Raji (cell line): ENCODE results near the gene TCERG1L.

ENCODE experiments used
- POLR2A ChIP-seq: IDR thresholded peaks from 2 replicates; pipeline ENCODE4 v1.6.1; 2011; ENCODE audit warnings: low read depth, low read length, control low read depth; ENCODE audit not compliant: insufficient read depth

The TCERG1L gene

DNA sequence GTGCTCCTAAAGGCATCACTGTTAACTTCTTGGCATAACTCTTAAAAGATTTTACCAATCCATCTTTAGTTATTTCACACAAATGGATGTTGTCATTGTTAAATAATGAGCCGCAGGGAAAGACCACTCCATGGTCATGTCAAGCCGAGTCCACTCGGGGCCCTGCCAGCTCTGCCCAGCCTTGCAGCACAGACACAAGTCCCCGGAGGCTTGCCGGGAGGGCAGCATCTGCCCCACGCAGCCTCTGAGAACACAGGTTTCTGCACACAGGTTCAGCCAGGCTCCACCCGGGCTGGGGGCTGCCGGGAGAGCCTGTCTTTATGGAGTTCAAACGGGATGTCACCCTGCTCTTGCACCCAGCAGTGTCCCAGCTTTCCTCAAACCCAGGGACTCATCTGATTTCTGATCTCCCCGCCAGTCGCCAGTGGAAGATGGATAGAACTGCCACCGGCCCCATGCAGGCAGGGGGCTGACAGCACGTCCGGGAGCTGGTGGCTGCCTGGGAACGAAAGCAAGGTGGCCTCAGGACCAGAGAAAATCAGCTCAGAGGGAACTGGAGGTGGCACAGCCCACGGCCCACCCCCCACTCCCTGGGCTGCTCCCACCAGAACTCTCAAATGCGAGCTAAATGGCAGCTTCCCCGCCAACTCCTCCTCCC, 156.2 kb downstream of the TCERG1L start:
- no peak for TF ChIP-seq POLR2A

DNA sequence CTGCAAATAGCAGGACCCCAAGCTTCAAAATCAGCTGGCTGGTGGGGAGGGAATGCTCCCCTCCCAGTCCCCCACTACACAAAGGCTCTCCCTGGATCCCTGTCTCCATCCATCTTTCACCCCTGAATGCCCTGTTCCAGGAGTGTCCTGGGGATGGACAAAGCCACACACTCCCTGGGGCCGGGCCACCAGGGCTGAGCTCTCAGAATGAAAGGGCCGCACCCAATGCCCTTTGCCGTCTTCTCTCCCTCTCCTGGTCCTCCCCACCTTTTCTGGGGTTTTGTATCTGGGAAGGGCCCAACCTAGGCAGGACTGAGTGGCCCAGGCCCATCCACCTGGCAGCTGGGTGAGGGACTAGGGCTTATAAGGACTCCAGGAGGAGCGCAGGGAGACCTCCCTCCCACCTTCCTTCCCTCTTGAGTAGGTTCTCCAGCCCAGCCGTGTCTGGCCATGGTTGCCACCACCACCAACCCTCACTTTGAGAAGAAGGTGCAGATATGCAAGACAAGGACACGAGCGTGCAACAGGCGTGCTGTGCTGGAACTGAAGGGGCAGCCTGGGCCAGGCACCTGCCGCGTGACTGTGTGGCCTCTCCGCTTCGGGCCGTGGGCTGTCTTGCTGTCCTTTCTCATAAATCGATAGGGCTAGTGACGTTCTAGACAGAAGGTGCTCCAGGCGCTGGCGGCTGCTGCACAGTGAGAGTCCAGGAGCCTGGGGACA, 157.1 kb downstream of the TCERG1L start:
- TF ChIP-seq POLR2A, result no peak

DNA sequence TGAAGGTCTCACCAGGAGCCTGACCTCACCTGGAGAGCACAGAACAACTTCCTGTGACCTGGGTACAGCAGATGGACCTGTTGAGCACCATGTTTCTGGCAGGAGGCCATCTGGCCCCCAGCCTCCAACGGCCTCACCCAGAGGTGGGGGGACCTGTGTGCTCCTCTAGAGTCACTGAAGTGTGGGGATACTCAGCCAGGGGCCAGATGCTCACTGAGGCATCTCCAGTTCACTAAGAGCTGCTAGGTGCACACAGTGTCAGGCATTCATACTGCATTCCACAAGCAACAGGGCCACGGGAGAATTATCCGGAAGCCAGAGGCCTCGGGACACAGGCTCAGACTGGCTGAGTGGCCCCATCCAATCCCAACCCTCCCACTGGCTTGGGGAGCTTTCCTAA, 161.4 kb downstream of the TCERG1L start:
- TF ChIP-seq POLR2A, result no peak

DNA sequence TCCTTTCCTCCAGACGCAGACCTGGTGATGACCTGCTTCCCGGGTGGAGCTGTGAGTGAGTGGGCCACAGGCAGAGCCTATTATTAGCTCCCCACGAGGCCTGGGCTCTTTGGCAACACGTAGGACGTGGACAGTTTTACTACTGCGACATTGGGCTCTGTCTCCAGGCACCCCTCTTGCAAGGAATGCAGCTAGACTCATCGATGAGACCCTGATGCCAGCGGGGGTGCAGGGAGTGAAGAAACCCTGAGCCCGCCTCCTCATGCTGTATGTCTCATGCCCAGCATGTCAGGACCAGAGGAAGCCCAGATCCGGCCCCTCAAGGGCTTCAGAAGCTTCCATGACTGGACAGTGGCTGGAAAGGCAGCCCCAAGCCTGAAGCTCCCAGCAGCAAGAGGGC, 161.9 kb downstream of the TCERG1L start:
- no peak for TF ChIP-seq POLR2A

DNA sequence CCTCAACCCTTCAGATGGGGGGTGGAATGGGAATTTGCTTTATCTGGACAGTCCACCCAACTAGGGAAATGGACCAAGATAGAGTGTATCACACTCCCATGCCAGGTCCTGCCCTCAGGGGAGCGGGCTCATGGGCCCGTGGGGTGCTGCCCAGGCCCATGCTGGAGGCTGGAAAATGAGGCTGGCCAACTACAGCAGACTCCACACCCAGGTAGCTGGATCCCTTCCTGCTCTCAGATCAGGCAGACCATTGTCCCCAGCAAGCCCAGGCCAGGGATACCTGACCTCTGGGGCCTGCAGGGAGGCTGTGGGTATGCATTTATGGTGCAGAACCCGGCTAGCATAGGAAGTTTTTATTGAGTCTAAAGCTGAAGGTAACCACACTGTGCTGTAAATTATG, 162.4 kb downstream of the TCERG1L start:
- TF ChIP-seq POLR2A, result no peak

DNA sequence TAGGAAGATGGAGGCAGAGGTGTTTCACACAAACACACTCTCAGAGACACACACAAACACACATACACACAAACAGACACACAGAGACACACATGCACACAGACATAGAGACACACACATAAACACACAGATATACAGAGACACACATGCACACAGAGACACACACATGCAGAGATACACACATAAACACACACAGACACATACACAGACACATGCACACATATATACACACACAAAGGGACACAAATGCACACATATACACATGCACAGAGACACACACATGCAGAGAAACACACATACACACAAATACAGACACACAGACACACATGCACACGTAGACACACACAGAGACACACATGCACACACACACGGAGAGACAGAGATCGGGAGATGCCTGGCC, 163.3 kb downstream of the TCERG1L start:
- no peak for TF ChIP-seq POLR2A

DNA sequence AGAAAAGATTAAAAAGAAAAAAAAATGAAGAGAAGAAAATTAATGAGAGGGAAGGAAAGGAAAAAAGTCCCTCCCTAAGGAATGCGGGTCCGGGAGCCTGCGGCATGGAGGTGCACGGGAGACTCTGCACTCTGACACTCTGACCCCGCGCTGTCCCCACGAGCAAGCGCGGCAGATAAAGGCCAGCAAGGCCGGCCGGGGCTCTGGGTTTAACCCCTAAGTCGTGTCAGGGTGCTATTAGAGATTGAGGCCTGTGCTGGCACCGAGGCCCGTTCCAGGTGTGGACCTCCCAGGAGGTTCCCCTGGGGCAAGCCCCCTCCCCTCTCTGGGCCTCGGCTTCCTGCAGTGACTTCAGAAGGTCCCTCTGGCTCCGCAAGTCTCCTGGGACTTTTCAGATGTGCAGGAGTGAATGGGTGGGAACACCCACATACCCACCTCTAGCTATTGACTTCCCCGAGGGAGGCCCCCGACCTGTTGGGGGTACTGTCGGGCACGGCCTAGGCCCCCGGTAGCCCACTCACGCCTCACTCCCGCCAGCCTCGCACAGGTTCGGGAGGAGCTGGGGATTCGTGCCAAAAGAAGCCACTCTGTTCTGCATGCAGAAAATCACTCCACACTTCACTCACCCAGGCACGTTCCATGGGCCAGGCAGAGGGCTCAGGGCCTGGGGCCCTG, 164.1 kb downstream of the TCERG1L start:
- TF ChIP-seq POLR2A, result no peak

DNA sequence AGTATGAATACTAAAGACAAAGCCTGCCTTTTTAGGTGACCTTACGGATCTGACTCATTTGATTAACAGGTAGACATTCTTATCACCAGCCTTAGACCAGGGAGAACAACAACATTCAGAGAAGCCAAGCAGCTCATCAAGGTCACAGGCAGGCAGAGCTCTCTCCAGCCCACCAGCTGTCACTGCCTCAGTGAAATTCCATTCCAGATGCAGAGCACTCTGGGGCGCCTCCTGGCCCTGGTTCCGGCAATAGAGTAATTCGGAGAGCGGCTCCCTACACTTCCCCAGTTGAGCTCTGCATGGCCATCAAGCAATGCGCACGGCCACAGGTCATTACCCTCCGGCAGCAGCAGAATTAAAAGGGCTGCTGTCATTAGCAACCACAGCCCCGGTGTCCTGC, 164.7 kb downstream of the TCERG1L start:
- no peak for TF ChIP-seq POLR2A

DNA sequence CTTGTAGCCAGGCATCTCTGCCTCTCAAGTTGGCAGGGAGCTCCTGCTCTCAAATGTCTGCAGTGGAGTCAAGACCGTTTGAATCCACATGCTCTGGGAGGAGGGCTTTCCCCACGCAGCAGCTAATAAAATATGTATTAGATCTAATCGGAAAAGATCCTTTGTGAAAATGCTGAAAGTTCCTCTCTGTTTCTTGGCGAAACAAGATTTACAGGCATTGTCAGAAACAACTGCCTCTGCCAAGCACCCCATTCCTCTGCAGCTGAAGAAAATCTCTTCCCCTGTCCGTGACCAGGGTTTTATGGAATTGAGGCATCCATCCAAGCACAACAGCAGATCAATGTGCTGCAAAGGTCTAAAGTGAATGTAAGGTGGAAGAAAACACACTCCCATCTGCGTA, 165.8 kb downstream of the TCERG1L start:
- TF ChIP-seq POLR2A, result no peak

DNA sequence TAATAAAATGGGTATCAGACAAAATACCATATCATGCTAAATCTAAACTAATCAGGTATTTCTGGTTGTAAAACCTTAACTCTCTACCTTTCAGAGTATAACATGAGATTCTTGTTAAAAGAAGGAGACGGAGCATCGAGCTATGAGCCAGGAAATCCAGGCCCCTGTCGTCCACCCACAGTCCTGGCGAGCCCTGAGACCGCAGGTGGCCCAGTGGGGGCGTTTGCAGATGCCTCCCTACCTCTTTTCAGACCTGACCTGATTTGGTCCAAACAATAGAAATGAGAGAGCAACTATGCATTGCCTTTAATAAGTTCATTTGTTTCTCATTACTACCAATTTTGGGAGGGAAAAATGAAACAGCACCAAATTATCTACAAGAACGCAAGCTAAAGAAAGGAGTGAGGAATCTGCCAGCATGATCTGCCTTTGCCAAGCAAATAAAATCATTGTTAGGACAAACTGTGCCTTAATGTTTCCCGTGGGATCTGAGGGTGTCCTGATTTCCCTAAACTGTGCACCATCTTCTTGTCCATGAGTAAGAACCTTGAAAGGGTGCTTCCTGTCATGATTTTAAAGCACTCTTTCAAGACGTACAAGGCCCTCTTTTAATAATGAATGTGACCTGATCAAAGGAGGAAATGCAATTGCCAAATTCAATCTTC, 166.7 kb downstream of the TCERG1L start:
- TF ChIP-seq POLR2A, result no peak

DNA sequence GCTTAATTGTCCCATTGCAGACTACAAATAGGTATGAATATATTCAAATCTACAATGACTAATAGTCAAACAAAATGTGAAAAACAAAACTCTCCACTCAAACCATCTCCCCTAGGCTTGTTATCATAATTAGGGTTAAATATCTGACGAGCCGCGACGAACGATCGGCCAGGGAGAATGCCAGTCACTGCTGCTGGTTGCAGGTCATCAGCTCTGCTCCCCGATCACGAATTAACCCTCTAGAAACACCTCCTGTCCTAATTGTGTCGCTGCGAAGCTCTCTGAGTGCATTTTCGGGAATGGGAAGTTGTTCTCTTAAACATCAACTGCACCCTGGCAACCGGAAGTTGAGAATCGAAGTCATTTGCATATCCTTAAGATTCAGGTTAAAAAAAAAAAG, 167.3 kb downstream of the TCERG1L start:
- TF ChIP-seq POLR2A, result no peak

DNA sequence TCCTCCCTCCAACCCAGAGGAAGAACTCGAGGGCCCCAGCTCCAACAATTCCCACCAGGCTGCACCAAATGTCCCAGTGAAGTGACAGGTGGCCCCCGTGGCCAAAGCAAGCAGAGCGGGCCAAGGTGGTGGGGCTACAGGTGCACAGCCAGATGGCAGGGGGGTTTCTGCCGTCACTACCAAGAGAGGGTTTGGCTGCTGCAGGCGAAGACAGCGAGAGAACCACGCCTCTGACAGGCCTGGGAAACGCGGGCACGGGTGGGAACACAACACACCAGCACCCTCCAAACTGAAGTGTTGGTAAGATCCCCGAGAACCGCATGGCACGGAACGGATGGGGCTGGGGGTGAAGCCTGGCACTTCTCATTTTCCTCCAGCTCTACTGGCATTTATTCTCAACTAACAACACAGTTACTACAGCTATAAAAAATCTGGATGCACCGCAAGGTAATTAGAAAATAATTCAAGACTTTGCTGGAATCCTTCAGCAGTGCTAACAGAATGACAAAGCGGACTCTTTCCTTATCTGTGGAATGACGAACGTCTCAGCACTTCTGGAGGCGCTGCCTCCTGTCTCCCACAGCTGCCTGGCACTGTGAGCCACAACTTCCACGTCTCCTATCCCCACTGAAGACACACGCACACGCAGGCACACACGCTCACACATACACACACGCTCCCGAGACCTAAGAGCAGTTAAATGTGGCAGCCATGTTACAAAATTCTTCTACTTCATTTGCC, 167.9 kb downstream of the TCERG1L start:
- no peak for TF ChIP-seq POLR2A

DNA sequence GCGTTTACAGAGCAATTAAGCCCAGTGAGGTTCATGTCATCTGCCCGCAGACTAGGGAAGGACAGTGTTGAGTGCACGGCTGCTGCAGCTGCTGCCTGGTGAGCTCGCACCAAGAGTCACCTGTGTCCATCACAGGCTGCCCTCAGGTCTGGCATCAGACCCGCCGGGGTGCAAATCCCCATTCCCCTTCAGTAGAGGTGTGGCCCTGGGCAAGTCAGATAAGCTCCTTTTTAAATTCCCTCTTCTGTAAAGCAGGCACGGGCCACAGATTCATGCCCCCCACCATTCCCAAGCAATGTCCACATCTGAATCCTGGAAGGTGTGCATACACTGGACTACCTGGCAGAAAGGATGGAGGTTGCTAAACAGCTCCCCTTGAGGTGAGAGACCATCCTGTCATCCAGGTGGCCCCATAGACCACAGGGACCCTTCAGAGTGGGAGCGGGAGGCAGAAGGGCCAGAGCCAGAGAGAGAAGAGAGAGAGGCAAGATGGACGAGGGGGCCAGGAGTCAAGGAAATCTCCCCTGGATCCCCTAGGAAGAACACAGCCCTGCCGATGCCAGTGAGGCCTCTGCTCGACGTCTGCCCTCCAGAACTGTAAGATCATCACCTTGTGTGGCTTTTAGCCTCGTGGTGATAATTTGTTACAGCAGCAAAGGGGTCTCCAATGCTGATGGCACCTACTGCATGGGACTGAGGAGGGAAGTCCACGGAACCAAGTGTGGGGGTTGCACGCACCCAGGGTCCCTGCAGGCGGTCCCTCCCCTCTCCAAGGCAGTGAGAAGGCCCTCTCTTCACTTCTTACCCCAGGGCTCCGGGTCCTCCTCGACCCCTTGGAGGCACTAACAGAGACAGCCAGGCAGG, 168.8 kb downstream of the TCERG1L start:
- TF ChIP-seq POLR2A, result no peak
